ENCODE measurements around the gene RAB3IL1. TPM values are rescaled to one million over a fixed set of nuclear protein-coding genes. Genes with fewer than 3 reads are reported as not detected.
A peak's percentile ranks its signal among the peaks of the same experiment; 100 is the strongest.

Gene RAB3IL1
- total and polyA plus RNA-seq, 9 of the 15 experiments (the other 6 are each of a cell fraction or from before 2014, with no cell fraction given): 0.15 to 42.6 (median 15.5) TPM

GRCh38 chr11:61919705-61920631 lies 2.6 kb upstream of the RAB3IL1 start (continued):
- no peak for TF ChIP-seq TSHZ1 (CRISPR knock-in tag; IDR thresholded peaks at IDR 0.05)
- peak; percentile 27 for TF ChIP-seq NRF1 (conservative IDR thresholded peaks at IDR 0.05 in 1 of 2, IDR thresholded peaks at IDR 0.05 in 1 of 2)
- no peak for TF ChIP-seq GTF2F1 (IDR thresholded peaks at IDR 0.05; ENCODE audit: low read depth, low read length)
- TF ChIP-seq RFX5 (IDR thresholded peaks at IDR 0.05; ENCODE audit: low read depth, low read length): no peak
- TF ChIP-seq JUN (IDR thresholded peaks at IDR 0.05; ENCODE audit: borderline replicate concordance, low read depth, low read length): no peak
- TF ChIP-seq JUN (CRISPR knock-in tag; IDR thresholded peaks at IDR 0.05; ENCODE audit: borderline replicate concordance): 0 out of 2 replicates have a peak, but pooled peaks have one; percentile 25
- peak; percentile 54 for TF ChIP-seq SAP30 (IDR thresholded peaks at IDR 0.05; ENCODE audit: borderline replicate concordance, insufficient read depth, low read depth, low read length, poor library complexity, severe bottlenecking)
- no peak for TF ChIP-seq ZNF184 (CRISPR knock-in tag; IDR thresholded peaks at IDR 0.05)
- TF ChIP-seq HMGN3 (IDR thresholded peaks at IDR 0.05; ENCODE audit: borderline replicate concordance, extremely low read depth, insufficient read length, low read depth, low read length): peak; percentile 86
- no peak for TF ChIP-seq ZNF589 (CRISPR knock-in tag; IDR thresholded peaks at IDR 0.05; ENCODE audit: low read depth)
- no peak for TF ChIP-seq TCF7 (IDR thresholded peaks at IDR 0.05; ENCODE audit: borderline replicate concordance)
- TF ChIP-seq ZNF75A (CRISPR knock-in tag; IDR thresholded peaks at IDR 0.05): no peak
- TF ChIP-seq ARID4B (CRISPR knock-in tag; IDR thresholded peaks at IDR 0.05): peak; percentile 78
- TF ChIP-seq ARID3A (IDR thresholded peaks at IDR 0.05; ENCODE audit: borderline replicate concordance, low read depth, low read length): no peak

Measured in K562 (cell line).